ENCODE data around the gene ZP1.
"Not testable (repeated sequence)": the region's sequence is repeated elsewhere in the genome, so short reads cannot be mapped to it uniquely, and the experiment has no call there.

ZP1 gene, protein sequence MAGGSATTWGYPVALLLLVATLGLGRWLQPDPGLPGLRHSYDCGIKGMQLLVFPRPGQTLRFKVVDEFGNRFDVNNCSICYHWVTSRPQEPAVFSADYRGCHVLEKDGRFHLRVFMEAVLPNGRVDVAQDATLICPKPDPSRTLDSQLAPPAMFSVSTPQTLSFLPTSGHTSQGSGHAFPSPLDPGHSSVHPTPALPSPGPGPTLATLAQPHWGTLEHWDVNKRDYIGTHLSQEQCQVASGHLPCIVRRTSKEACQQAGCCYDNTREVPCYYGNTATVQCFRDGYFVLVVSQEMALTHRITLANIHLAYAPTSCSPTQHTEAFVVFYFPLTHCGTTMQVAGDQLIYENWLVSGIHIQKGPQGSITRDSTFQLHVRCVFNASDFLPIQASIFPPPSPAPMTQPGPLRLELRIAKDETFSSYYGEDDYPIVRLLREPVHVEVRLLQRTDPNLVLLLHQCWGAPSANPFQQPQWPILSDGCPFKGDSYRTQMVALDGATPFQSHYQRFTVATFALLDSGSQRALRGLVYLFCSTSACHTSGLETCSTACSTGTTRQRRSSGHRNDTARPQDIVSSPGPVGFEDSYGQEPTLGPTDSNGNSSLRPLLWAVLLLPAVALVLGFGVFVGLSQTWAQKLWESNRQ

DNA sequence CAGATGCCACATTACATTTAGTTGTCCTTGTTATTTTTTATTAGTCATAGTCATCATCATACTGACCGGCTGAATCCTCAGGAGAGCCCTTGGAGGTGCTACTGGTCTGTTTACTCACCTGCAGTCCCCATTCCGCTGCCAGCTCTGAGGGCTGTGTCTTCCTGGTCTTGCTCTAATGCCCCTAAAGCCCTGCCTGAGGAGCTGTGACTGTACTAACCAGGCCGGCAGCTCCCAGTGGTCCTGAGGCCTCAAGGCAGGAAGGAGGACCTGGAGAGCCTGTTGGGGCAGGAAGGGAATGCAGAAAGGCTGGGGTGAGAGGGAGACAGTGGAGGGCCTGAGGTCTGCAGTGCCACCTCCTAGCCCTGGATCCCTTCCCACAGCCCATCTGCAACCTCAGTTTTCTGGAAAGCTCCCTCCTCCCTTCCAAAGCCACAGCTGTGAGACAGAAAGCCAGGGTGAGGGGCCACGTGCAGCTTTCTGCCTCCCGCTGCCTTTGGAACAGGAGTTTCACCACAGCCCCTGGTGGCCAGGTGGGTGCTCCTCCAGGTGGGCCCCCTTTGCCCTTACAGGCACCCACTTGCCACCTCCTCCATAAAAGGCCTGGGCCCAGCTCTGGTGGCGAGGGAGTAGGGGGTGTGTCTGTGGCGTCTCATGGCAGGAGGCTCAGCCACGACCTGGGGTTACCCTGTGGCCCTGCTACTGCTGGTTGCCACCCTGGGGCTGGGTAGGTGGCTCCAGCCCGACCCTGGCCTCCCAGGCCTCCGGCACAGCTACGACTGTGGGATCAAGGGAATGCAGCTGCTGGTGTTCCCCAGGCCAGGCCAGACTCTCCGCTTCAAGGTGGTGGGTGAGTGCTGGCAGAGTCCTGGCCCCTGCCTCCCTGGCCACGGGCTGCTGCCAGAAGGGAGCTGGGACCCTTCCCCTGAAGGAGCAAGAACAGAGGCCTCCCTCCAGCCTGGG is at the start of gene ZP1:
Gene ZP1, plus strand, starts transcription at position 632 of the 960 bp plus-strand sequence. Its CDS starts 20 bp downstream, at position 652.
- no peak for DNase-seq (ENCODE audit: low read depth in 1 of 2, low spot score in 1 of 2)

DNA sequence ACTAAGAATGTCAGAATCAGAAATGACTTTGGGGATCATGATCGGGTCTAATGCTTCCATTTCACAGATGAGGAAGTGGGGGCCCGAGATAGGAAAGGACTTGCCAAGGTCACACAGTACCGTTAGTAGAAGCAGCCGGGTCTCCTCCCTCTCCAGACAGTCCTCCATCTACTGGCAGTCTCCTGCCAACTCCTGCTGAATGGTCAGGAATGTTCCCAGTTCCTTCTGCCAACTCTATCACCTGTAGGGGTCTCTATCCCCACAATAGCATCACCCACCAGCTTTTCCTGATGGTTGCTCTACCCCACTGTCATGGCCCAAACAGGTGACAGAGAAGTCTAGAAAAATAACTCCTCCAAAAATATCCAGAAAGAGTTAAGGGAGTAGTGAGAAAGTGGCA is 49.3 kb upstream of the ZP1 start:
- no peak for DNase-seq (ENCODE audit: low read depth in 1 of 2, low spot score in 1 of 2)

DNA sequence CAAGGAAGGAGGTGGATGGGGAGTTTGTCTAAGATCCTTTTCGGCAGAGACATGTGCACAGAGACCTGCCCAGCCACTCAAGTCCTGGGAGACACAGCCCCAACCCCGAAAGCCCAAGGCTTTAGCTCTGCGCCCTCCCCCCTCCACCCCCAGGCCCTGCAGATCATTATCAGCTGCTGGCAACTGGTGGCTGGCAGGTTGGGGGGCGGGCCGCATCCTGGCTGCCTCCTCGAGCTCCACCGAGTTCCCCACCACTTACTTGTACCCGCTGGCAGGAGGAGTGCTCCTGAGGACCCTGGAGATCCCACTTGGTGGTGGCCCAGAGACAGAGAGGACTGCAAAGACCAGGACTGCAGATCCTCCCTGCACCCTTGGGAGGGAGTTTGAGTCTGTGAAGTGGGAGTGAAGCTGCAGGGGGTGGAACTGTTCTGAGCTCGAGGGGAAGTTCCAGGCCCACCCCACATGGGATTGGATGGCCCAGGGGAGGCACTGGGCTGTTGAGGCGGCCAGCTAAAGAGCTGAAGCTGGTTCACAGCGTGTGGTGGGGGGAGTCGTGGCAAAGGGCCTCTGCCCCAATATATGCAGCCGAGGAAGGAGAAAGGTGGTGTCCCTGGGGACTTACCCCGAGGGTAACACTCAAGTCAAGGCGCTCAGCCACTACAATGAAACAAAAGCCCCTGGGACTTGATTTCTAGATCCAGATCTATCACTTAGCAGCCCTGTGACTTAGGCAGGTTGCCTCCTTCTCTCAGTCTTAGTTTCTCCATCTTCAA is 45.3 kb upstream of the ZP1 start:
- DNase-seq (ENCODE audit: low read depth in 1 of 2, low spot score in 1 of 2), result no peak

DNA sequence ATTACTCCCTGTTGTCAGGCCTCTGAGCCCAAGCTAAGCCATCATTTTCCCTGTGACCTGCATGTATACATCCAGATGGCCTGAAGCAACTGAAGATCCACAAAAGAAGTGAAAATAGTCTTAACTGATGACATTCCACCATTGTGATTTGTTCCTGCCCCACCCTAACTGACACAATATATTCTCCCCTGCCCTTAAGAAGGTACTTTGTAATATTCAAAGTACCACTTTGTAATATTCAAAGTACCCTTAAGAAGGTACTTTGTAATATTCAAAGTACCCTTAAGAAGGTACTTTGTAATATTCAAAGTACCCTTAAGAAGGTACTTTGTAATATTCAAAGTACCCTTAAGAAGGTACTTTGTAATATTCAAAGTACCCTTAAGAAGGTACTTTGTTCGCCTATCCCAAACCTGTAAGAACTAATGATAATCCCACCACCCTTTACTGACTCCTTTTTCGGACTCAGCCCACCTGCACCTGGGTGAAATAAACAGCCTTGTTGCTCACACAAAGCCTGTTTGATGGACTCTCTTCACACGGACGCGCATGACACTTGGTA is 43.5 kb upstream of the ZP1 start:
- not testable (repeated sequence) for DNase-seq (ENCODE audit: low read depth in 1 of 2, low spot score in 1 of 2)

DNA sequence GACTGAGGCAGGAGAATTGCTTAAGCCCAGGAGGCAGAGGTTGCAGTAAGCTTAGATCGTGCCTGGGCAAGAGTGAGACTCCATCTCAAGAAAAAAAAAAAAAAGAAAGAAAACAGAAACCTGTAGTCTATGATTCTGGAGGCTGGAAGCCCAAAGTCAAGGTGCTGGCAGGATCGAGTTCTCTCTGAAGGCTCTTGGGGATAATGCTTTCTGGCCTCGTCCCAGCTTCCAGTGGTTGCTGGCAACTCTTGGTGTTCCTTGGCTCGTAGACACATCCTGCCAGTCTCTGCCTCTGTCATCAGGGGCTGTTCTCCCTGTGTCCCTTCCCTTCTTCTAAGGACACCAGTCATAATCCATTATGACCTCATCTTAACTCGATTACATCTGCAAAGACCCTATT is 42.2 kb upstream of the ZP1 start:
- DNase-seq (ENCODE audit: low read depth in 1 of 2, low spot score in 1 of 2), result no peak

DNA sequence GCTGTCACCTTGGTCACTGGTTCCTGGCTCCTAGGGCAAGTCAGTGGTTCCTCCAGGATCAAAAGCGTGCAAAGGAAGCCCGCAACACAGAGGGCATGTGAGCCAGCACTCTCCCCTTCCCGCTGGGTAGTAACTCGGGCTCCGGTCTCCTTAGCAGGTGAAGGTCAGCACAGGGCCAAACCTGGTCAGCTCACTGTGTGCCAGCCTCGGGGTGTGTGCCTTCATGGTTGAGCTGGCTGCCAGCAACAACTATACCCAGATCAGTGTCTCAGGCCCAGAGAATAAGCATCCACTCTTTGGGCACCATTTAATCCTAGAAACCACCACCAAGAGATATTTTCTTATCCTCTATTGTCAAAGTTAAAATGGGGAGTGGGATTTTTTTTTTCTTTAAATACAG is 41.6 kb upstream of the ZP1 start:
- no peak for DNase-seq (ENCODE audit: low read depth in 1 of 2, low spot score in 1 of 2)

DNA sequence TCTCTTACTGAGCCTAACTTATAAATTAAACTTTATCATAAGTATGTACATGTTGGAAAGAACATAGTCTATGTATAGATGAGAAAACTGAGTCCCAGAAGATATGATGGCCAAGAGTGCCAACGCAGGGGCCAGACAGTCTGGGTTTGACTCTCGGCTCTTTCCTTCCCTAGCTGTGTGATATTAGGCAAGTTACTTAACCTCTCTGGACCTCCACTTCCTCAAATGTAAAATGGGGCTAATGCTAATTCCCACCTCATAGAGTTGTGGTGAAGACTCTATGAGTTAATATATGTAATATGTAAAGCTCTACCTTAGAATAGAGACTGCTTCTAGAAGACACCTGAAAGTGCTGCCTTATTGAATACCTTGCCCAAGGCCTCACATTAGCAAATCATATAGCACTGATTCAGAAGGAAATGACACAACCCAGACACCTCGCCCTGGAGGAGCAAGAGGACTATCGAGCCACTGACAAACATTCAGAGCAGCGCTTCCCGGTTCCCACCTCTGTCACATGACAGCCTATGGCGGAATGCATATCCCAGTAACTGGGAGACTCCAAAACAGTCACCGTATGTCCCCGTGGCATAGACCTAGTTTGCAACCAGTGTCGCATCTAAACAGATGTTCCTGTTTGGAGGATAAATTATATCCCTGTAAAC is 36.7 kb upstream of the ZP1 start:
- no peak for DNase-seq (ENCODE audit: low read depth in 1 of 2, low spot score in 1 of 2)

DNA sequence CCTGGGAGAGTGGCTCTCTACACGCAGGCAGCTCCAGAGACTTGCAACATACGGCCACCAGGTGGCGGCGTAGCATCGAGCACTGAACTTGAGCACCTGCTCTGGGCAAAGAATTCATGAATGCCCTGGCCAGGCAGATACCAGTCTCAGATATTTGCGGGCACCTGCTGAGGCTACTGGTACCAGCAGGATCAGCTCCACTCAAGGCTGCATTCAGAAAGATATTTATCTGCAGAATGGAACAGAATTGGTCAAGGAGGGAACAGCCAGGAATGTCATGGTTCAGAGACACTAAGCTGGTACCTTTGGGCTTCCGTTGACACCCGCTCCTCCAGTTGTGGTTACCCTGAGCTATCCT is 36.2 kb upstream of the ZP1 start:
- peak; percentile 62 to 64 for DNase-seq (ENCODE audit: low read depth in 1 of 2, low spot score in 1 of 2)

DNA sequence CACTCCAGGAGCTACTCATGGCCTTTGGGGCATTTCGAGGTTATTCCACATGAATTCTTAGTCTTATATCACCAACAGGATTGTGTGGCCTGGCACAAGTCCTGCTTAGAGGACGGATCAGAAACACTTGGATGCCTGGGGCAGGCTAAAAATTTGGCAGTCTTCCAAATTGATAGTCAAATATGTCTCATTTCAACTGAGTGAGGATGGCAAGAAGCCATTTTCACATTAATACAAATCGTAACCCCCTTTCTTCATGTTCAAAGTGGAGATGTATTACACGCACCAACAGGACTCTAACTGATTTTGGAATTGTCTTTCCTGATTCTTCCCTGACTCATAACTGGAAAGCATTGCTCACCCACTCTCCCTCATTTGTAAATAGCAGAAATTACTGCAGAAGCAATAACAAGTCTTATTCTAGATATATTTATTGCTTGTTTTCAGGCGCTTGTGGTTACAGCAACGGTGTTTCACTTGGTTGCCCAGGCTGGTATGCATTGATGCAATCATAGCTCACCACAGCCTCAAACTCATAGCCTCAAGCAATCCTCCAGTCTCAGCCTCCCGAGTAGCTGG is 35.8 kb upstream of the ZP1 start:
- DNase-seq (ENCODE audit: low read depth in 1 of 2, low spot score in 1 of 2), result no peak

DNA sequence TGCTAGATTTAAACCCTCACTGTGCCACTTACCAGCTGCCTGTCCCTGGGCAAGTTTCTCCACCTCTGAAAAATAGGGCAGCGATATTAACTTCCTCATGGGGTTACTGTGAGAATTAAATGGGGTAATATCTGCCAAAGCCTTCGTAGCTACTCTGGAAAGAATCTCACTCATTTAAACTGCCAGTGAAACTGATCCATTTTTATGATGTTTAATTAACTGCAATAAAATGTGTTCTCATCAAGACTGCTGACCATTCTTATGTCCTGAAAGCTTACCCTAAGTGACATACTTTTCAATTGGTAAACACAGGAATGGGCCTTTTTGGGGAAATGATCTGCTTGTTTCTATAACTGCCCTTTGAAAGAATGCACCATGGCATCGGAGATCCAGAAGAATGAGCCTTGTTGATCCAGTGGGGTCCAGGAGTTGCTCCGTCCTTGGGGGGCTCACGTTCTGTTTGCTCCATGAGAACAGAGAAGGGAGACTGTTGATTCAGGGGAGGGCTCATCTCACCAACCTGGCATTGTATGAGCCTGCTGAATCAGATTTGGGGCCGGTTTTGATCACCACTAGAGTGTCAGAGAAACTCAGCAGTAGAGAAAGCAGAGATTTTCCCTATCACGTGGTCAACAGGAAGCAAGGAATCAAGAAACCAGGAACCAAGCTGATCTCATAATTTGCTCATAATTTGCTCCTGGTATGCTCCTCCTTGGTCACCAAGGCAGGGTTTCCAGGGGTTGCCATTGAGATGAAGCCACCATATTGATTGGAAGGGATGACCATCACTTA is 32.4 kb upstream of the ZP1 start:
- no peak for DNase-seq (ENCODE audit: low read depth in 1 of 2, low spot score in 1 of 2)

DNA sequence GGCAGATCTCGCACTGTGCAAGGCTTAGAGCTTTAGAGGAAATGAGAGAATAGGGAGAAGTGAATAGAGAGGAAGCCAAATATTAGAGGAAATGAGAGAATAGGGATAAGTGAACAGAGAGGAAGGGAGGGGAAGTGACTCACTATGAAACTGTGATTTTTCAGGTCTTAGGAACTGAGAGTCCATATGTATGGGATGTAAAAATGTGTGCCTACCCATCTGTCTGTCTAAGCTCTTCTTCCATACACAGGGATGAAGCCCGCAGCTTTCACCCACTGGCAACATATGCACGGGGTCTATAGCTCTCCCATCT is 31.9 kb upstream of the ZP1 start:
- no peak for DNase-seq (ENCODE audit: low read depth in 1 of 2, low spot score in 1 of 2)

DNA sequence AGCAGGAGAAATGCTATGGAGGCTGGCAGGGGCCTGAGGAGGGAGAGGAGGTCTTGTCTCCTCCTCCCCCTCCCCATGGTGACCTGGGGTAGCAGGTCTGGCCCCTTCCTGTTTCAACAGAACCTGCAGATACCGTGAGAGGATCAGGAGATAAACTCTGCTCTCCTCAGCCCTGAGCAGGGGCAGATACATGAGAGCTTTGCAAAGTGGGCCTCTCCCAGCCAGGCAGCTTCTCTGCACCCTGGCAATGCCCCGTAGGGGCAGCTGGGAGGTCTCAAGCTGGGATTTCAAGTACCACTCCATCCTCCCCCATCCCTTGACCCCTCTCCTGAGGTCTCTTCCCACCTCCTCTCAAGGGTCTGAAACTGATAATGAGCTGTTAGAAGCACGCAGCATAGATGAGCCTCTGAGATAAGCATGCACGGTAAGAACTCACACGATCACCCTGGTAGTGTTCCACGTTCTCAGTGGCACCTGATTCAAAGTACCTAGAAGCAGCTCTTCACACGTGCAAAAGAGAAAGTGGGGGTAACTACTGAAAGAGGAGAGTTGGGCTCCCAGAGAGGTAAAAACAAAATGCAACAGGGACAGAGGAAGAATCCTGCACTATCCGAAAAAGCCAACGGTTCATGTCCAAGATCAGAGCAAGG is 30.4 kb upstream of the ZP1 start:
- DNase-seq (ENCODE audit: low read depth in 1 of 2, low spot score in 1 of 2), result no peak

DNA sequence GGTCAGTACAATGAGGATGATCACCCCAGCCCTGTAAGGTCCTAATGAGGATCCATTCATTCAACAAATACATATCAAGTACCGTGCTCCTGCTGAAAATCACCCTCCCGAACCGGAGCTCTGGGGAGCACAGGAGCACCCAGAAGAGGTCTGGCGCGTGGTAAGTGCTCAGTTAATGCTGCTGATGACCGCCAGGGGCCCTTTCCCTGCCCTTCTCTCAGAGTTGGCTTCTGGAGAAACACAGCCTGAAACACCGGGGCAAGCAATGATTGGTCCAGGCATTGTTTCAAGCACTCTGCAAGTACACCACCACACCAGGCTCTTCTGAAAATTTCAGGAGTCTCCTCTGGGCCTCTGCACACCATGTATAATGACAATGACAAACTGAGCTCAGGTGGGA is 29.2 kb upstream of the ZP1 start:
- no peak for DNase-seq (ENCODE audit: low read depth in 1 of 2, low spot score in 1 of 2)

DNA sequence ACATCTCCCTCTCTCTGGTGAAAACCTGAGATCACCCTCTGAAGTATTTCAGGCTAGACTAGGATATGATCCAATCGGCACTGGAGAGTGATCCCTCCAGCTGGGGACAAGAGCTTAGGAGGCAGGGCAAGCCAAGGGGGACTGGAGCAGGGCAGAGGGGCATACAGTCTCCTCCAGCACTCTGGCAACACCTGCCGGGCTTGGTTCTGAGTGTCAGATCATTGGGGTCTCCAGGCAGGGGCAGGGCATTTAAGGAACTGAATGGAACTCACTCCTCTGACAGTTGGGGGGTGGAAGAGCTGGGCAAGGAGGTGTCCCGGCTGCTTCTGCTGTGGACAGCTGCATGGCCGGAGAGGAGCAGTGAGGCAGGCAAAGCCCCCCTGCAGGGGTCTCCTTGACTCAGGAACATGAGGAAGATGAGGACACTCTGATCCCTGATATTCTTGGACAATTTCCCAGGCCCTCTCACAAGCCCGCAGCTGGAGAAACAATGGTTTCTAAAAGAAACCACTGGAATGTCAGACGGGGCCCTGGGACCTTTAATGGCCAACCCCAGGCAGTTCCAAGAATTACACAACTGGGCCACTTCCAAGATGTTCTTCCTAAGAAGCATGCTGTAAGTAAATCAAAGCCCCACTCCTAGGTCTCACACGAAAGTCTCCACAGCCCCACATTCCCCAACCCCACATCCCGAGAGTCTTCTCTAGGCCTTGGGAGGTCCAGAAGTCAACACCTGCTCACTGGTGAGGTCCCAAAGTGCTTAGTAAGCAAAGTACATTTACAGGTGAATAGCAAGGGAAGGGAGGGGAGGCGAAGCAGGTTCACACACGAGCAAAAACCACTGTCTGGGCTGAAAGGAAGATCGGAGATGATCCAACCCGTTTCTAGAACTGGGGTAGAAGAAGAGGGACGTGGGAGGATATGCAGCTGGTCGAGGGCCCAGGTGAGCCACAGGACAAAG is 26.6 kb upstream of the ZP1 start:
- no peak for DNase-seq (ENCODE audit: low read depth in 1 of 2, low spot score in 1 of 2)

DNA sequence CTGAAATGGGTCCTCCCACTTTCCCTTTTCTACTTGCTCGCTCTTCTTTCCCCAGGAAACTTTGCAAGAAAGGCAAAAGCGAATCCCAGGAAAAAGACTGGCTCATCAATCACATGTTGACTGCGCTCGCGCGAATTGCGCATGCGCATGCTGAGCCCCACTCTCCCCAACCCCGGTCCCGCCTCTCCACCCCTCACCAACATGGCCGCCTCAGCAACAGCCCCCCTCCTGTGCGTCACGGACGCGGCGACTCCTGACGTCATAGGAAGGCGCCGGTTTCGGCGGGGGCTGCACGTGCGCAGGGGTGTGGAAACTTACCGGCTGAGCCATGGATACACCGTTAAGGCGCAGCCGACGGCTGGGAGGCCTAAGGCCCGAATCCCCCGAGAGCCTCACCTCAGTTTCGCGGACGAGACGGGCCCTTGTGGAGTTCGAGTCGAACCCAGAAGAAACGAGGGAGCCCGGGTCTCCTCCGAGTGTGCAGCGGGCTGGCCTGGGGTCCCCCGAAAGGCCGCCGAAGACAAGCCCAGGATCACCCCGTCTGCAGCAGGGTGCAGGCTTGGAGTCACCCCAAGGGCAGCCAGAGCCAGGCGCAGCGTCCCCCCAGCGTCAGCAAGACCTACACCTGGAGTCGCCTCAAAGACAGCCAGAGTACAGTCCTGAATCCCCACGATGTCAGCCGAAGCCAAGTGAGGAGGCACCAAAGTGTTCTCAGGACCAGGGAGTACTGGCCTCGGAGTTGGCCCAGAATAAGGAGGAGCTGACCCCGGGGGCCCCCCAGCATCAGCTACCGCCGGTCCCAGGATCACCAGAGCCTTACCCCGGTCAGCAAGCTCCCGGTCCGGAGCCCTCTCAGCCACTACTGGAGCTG is 25.3 kb upstream of the ZP1 start, which contains the start of gene CCDC86:
Gene CCDC86, plus strand, starts transcription at position 317 of the 871 bp plus-strand sequence. Its CDS starts 12 bp downstream, at position 329.
- peak; percentile 99 for DNase-seq (ENCODE audit: low read depth in 1 of 2, low spot score in 1 of 2)

Measured in activated T-helper 1 cell treated with anti-CD3 and anti-CD28 coated beads, Interleukin-2, amount 50 U/mL, for 16 hours (primary cell).